ENCODE data around the gene BIN1.

BIN1 gene, protein sequence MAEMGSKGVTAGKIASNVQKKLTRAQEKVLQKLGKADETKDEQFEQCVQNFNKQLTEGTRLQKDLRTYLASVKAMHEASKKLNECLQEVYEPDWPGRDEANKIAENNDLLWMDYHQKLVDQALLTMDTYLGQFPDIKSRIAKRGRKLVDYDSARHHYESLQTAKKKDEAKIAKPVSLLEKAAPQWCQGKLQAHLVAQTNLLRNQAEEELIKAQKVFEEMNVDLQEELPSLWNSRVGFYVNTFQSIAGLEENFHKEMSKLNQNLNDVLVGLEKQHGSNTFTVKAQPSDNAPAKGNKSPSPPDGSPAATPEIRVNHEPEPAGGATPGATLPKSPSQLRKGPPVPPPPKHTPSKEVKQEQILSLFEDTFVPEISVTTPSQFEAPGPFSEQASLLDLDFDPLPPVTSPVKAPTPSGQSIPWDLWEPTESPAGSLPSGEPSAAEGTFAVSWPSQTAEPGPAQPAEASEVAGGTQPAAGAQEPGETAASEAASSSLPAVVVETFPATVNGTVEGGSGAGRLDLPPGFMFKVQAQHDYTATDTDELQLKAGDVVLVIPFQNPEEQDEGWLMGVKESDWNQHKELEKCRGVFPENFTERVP

GRCh38 chr2:127106991-127107621 is at the start of gene BIN1:
Gene BIN1 (minus strand): TSS chr2:127107154. CDS start chr2:127106943, 211 bp downstream.
- Histone ChIP-seq H3K4me3 (peak within 1 kb of the TSS; percentile 55 to 89 (median 77)), H3K27ac (peak within 1 kb of the TSS in 20 of 21 experiments; percentile 27 to 85 (median 70))

DNA sequence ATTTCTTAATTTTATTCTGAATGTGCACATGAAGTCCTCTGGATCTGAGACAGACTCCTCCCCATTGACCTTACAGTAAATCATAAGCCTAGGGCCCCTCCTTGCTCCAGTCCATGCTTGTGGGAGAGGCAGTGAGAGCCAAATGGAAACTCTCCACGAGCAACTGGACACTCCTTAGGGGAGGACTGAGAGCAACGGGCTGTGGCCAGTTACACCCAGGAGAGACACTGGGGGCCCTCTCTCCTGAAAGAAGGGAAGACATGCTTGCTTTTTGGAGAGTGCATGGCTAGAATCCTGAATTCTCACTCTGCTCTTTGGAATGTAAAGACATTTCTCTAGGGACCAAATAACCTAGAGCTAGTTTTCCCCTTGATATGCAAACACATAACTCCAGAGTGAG is 49.0 kb upstream of the BIN1 start:
- H3K4me3 ChIP-seq: no peak overlapping the region
- H3K27ac ChIP-seq: no peak overlapping the region

DNA sequence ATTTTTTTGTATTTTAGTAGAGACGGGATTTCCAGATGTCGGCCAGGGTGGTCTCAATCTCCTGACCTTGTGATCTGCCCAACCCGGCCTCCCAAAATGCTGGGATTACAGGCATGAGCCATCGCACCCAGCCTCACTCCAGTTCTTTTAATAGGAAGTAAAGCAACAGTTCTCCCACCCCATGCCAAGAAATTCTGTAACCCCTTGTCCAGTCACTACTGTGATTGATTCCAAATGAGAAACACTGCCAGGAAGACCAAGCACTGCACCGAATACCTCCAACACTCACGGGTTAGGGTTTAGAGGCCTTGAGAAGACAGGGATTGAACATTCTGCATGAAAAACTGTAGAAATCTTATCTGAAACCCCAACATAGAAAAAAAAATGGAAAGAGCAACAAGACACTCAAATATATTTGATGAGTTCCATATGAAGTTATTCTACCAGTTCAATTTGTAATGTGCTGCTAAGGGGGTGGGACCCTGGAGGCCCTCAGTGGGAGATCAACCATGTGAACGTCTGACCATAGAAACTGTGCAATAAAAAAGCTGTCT is 48.2 kb upstream of the BIN1 start:
- Histone ChIP-seq H3K27ac (peak overlapping the region in 5 of 21 experiments; percentile 40 to 76 (median 53)), H3K4me3 (no peak overlapping the region)

GRCh38 chr2:127154396-127154795 is 47.4 kb upstream of the BIN1 start:
- Histone ChIP-seq H3K4me3 (no peak overlapping the region), H3K27ac (peak overlapping the region in 8 of 21 experiments; percentile 29 to 76 (median 54))

GRCh38 chr2:127153691-127154158 is 46.8 kb upstream of the BIN1 start:
- no peak overlapping the region for H3K4me3 ChIP-seq
- H3K27ac ChIP-seq: peak overlapping the region in 4 of 21 experiments; percentile 44 to 76 (median 65)

GRCh38 chr2:127150996-127151395 is 44.0 kb upstream of the BIN1 start:
- no peak overlapping the region for H3K4me3 ChIP-seq
- no peak overlapping the region for H3K27ac ChIP-seq

DNA sequence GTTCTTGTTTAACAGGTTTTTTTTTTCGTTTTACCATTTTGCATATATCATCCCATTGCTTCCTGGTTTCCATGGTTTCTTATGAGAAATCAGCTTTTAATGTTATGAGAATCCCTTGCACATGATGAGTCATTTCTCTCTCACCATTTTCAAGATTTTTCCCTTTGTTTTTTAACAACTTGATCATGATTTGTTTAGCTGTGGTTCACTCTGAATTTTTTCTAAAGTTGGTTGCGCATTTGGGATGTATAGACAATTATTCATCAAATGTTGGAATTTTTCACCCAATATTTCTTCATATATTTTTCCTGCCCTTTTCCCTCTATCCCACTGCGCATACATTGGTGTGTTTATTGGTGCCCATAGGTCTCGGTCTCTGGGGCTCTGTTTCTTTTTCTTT is 42.4 kb upstream of the BIN1 start:
- Histone ChIP-seq H3K27ac (peak overlapping the region in 1 of 21 experiments; percentile 16), H3K4me3 (no peak overlapping the region)

DNA sequence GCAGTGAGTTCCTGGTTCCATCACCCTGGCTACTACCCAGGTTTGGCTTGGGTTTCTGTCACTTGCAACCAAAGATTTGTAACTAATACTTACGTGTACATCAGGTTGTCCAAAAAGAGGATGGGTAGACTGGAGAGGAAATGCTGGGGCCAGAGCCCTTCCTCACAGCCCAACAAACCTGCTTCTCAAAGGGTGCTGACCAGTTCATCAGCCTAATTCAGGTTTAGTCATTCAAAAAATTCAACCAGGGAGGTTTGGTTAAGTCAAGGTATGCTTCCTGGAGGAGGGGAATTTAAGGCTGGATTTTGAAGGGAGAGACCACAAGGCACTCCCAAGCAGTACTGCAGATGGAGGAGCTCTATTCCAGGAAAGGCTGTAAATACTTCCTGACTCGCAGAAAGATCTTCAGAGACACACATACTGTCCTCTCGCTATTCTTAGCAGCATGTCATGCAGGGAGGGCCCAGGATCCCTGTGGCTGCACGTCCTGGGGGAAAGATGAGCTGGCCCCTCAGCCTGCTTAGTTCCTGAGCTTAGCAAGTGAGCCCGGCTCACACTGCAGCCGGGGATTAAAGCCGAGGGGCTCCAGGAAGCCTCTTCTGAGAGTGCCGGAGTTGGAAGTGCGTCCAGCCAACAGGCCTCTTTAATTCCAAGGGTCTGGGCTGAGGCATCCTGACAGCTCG is 40.0 kb upstream of the BIN1 start:
- no peak overlapping the region for H3K27ac ChIP-seq
- no peak overlapping the region for H3K4me3 ChIP-seq

DNA sequence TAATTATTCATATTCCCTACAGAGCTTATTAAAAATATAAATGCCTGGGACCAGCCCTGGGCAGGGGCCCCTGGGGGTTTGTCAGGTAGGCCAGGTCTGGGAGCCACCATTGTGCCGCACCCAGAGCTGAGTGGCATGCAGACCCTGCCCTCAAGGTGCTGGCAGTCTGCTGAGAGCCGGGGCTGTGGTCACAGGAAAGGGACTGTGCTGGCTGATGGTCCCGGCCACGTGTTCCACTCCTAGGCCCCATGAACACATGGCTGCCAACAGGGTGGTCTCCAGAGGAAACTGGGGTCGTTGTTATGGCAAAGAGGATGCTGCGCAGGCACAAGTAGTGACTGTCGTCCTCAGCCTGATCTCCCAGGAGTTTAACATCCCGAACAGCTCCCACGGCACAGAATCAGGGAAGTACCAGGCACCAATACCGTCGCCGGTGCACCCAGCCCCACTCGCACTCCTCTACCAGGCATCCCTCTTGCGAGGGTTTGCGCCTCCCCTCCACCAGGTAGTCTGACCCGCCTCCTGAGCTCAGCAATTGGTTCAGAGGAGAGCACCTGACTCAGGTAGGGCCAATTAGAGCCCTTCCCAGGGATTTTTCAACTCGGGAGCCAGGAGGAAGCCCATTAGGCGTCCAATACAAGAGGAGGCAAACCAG is 39.2 kb upstream of the BIN1 start:
- Histone ChIP-seq H3K4me3 (no peak overlapping the region), H3K27ac (peak overlapping the region in 1 of 21 experiments; percentile 5)

- peak overlapping the region in 2 of 21 experiments; percentile 5 to 18 for H3K27ac ChIP-seq
- no peak overlapping the region for H3K4me3 ChIP-seq
These were observed 38.4 kb upstream of the BIN1 start for GRCh38 chr2:127145280-127145895.

DNA sequence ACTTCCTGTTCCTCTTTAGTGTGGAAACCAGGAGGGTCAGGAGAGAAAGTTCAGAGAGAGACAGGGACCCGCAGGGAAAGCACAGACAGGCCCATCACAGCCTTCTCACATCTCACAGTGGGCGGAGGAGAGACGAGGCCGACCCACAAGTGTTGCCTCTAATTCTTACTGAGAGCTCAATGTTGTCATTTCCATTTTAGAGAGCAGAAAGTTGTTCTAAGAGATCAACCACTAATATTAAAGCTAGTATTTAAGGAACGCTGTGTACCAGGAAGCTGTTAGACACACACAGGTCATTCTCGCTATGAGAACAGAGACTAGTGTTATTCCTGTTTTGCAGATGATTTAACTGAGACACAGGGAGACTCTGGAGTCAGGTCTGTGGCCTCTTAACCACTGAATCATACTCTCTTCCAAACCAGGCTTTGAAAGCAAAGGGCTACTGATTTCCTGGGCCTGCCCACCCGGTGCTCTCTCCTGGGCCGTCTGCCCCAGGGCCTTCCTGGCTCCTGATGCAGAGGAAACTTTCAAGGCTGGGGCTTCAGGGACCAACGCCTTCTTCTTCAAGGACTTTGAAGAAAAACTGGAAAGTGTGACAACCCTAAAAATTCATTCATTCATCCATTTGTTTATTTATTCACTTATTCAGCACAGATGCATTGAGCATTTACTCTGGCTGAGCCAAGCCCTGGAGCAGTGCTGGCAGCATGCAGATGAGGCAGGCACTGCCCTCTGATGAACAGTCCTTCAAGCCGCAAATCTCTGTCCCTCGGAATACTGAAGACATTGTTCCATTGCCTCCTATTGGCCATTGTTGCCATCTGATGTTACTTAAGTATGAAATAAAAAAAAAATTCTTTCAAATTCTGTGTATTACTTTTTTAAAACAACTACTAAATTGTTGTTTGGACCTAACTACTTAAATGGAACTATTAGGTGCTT is 37.2 kb upstream of the BIN1 start:
- Histone ChIP-seq H3K27ac (peak overlapping the region in 9 of 21 experiments; percentile 7 to 54 (median 14)), H3K4me3 (no peak overlapping the region)

GRCh38 chr2:127142663-127143630 is 36.0 kb upstream of the BIN1 start:
- peak overlapping the region in 5 of 21 experiments; percentile 13 to 54 (median 14) for H3K27ac ChIP-seq
- no peak overlapping the region for H3K4me3 ChIP-seq

- H3K27ac ChIP-seq: no peak overlapping the region
These were observed 33.6 kb upstream of the BIN1 start for GRCh38 chr2:127140538-127140937.

GRCh38 chr2:127139766-127140165 is 32.8 kb upstream of the BIN1 start:
- no peak overlapping the region for H3K27ac ChIP-seq
- no peak overlapping the region for H3K4me3 ChIP-seq

More at GRCh38 chr2:127140538-127140937, 33.6 kb upstream of the BIN1 start:
- no peak overlapping the region for H3K4me3 ChIP-seq

DNA sequence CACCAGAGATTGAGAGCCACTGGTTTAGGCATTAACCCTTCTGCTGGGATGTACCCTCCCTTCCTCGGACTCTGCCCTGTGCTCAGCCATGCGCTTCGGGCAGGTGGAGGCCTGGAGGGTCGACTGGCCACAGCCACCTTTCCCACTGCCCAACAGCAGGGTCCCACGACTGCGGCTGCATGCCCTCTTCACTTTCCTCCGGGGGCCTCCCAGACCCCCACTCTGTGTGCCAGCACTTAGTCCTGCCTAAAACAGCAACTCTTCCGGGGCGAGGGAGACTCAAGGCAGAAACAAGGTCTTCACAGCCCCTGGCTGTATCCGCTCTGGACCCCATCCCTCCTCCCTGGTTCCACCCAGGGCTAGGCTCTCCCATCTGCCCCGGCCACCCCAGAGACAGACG is 31.3 kb upstream of the BIN1 start:
- no peak overlapping the region for H3K27ac ChIP-seq
- H3K4me3 ChIP-seq: no peak overlapping the region

GRCh38 chr2:127137741-127138140 is 30.8 kb upstream of the BIN1 start:
- Histone ChIP-seq H3K4me3 (no peak overlapping the region), H3K27ac (no peak overlapping the region)

Measured in skin epidermis (tissue), 12 donors.